Frontal cortex (tissue), 4 donors: ENCODE results near the gene TRMT2A. TPM values are rescaled to one million over a fixed set of nuclear protein-coding genes. Genes with fewer than 3 reads are reported as not detected.
A peak's percentile ranks its signal among the peaks of the same experiment; 100 is the strongest.

Experiments used
- DNase-seq, 2 donors: peaks; one replicate each; pipeline ENCODE4 v3.0.0; 2012; ENCODE audit warnings: low spot score in 2 of 2
- FAIRE-seq: peaks from 2 replicates; lab custom pipeline; 2012; peaks lifted over from hg19 to GRCh38; lab: Jason Lieb, UNC
- total RNA-seq: library from RNA; depleted of rRNA; stranded (reverse); fragments of >200 nt; gene quantifications from one replicate; pipeline ENCODE4 v1.2.3, GENCODE V29; 2014
- donor health status: control.
- donor health status: control.
- donor health status: control.

TRMT2A gene
- total RNA-seq, 1 donor from 2014 or later: 28.9 TPM

- DNase-seq: no peak
- FAIRE-seq: no peak
These were observed 8.5 kb upstream of the TRMT2A start for GRCh38 chr22:20125201-20126174.

DNA sequence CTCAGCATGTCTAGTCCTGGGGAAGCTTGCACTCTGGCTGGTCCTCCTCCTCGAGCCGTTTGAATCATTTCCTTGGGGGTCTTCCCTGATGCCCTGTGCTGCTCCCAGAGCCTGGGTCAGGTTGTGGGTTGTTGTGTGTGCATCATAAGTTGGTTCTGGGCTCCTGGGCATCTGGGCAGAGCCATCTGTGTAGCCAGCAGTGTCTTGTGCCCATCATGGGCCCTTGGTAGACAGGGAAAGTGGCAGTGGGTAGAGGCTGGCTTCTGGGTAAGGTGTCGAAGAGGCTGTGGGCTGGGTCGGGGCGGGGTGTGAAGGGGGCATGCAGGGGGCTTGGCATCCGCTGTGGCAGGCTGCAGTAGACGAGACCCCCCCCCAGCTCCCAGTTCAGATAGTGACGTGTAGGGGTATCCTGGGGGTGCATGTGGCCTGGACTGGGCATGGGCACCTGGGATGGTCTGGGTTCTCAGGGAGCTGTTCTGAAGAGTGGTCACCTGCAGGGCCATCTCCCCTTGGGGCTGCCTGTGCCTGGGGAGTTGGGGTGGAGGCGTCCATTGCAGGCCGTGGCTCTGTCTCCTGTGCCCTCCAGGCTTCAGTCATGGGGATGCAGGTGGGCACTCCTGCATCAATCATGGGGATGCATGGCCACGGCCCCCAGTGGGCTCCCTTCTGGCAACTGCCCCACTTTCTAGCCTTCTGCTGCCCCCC lies 7.2 kb upstream of the TRMT2A start:
- DNase-seq (no peak), FAIRE-seq (no peak)

GRCh38 chr22:20123366-20124082 lies 6.5 kb upstream of the TRMT2A start:
- FAIRE-seq (no peak), DNase-seq (no peak)

GRCh38 chr22:20121856-20122415 lies 4.9 kb upstream of the TRMT2A start:
- DNase-seq (no peak), FAIRE-seq (no peak)

DNA sequence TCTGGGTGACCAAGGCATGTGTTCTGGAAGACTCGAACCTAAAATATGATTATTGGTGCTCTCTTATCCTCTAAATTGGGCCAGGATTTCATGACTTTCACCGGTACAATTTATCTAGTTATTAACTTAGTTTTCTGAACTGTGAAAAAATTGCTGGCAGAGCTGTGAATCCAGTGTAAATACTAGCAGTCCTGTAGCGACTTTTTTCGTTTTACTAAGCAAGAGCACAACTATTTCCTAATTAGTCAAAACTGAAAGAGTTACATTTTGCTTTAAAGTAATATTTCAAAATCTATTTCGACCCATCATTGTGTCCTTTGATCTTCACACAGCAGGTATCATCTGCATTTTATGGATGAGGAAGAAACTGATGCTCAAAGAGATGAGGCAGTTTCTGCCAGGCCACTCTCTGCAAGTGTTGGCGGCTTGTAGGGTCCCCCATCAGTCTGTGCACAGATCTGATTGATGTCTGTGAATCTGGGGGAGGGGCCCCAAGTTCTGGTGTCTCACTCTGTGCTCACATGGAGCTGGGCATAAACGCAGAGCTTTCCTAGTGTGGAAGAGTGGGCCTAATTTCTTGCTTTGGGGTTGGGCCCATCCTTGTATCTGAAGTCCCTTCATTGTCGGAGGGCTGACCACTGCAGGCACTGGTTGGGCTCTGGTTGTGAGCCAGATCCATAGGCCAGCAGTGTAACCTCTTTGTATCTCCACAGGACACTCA lies 1.4 kb upstream of the TRMT2A start:
- FAIRE-seq (no peak), DNase-seq (no peak)

DNA sequence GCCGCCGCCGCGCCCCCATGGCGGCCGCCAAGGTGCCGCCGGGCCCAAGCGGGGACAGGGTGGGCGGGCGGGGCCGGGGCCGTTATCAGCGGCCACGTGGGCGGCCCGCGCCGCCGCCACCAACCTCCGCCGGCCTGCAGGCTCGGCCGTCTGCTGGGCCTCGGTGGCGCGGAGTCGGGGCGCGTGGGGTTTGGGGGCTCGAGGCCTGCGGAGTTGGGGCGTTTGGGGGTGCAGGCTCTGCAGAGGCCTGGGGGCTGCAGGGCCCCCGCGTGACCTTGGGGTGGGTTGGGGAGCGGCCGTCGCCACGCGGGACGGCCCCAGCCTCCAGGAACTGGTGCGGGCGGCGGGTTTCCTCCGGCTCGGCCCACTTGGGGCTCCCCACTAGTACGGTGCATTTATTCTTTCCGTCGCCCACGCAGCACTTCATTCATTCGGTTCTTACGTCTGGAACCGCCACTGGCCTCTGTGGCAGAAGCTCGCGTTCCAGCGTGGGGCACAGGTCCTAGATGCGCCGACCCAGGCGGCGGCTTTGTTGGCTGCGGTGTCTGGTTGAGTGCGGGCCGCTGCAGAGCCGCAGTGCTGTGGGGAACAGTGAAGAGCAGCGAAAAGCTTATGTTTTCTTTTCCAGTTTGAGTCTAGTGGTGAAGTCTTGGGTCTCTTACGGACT lies 740 bp upstream of the TRMT2A start:
- DNase-seq (peak in 1 of 2 donors; percentile 64), FAIRE-seq (no peak)

DNA sequence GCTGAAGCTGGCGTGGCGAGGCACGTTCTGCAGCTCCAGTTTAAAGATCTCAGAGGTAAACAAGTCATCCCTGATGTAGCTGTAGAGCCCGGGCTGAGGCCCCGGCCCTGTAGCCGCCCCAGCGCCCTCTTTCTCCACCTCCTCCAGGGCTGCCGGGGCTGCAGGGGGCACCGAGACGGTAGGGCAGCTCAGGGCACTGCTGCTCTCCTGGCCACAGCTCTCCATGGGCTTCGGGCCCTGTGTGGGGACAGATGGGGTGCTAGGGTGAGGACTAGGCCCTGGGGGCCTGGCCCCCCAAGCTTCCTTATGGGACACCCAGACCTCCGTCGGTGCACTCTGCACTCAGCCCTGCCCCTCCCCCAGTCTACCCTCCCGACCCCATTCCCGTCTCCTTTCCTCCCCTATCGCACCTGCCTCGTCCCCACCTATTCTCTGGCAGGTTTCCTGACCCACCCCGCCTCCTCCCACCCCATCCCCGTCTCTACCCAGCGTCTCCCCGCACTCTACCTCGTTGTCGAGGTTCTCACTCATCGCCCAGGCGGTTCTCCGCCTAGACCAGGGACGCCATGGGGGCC lies 563 bp downstream of the TRMT2A start:
- no peak for DNase-seq
- FAIRE-seq: no peak

GRCh38 chr22:20115691-20116375 lies 1.2 kb downstream of the TRMT2A start, which contains the start of gene RANBP1:
TSS of gene RANBP1 (plus strand) at chr22:20116104. CDS start at chr22:20116185, 81 bp downstream.
- no peak for FAIRE-seq
- DNase-seq: no peak

DNA sequence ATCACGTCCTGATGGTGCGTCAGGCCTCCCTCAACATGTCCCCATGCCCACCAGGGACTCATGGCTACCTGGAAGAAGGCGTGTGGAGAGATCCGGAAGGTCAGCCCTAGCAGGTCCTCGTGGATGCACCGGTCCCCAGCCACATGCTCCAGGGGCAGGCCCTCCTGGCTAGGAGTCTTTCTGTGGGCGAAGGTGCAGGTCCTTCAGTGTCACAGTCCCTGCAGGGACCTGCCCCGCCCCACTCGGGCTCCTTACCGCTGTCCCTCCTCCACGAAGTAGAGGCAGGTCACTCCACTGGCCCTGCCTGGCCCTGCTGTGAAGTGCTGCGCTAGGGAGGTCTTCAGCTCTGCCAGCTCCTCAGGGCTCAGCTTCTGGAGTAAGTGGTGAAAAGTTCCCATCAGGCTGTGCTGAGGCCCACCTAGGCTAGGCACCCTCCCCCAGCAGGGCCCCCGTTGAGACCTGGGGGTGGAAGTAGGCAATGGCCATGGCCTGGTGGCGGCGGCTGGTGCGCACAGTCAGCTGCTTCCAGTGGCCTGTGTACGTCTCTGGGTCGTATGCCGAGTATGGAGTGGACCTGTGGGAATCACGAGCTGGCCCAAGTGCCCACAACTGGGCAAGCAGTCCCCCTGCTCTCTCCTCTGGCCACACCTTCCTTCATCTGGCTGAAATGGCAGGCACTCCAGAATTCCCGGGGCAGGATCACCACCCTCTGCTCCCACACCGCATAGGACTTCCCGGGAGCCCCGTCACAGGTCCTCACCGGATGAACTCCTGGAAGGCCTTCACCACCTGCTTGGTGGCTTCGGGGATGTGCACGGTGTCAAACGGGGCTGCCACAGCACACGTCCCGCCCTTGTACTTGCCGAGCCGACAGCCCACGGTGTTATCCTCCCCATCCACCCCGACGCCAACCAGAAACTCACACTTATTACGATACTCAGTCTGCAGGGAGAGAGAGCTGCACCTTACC lies 2.2 kb downstream of the TRMT2A start:
- DNase-seq: no peak
- no peak for FAIRE-seq

DNA sequence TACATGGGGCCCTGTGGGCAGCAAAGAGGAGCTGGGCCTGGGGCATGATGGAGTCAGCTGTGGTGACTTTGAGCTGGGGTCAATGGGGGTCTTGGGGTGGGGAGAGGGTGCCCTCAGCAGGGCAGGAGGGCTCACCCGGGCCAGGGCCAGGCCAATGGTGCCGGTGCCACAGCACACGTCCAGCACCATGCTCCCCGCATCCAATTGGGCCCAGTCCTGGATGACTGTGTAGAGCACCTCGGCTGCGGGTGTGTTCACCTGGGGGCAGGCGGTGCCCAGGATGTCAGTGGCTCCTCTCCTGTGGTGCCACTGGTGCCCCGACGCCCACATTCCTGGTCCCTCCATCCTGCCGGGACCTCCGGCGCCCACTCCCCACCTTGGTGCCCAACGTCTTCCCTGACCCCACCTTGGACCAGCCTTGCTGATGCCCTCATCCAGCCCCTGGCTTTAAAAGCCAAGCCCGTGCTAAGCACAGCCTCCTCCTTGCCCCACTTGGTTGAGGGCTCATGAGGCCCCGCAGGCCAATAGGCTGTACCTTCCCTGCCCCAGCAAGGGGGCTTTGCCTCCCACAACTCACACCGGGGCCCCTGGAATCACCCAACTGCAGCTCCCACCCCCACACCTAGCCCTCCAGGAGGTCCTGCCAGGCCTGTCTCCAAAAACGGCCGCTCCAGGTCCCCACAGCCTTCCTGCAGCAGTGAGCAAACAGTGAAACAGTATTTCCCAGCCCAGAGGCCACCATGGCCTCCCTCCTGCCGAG lies 3.3 kb downstream of the TRMT2A start:
- DNase-seq (no peak), FAIRE-seq (no peak)

GRCh38 chr22:20112623-20113511 lies 4.2 kb downstream of the TRMT2A start:
- DNase-seq (no peak), FAIRE-seq (no peak)

DNA sequence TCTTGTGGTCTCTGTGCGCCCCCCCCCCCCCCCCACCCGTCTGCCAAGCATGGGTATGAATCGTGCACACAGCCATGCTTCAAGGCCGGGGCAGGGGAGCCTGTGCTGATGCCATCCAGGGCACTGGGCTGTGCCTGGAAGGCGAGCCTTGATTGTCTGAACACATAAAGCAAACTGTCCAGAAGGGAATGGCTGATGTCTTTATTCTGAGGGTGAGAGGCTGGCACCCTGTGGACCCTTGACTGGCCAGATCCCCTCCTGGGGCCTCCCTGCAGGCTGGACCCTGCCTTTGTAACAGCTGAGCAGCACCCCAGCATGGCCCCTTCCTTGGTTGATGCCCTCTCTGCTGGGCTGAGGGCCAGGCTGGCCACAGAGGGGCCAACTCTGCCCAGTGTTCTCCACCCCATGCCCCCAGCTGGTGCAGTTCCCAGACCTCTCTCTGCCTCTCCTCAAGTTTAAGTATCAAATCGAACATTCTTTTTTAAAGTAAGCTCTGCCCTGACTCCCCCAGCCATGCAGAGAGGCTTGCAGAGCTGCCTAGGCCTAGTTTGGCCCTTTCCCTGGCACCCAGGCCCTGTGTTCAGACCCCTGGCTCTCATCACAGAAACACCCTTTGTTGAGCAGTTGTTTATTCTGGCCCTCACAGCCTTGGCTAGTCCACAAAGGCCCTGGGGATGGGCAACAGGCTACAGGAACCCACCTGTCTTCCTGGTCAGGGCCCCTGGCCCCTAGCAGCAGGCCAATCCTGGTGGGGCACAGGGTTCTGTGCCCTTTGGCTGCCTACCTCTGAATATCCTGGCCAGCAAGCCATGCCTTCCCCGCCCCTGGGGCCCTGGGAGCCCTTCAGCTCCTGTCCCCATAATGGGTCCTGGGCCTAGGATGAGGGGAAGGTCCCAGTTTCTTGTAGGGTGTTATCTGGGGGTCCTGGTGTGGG lies 5.1 kb downstream of the TRMT2A start:
- DNase-seq (no peak), FAIRE-seq (no peak)

DNA sequence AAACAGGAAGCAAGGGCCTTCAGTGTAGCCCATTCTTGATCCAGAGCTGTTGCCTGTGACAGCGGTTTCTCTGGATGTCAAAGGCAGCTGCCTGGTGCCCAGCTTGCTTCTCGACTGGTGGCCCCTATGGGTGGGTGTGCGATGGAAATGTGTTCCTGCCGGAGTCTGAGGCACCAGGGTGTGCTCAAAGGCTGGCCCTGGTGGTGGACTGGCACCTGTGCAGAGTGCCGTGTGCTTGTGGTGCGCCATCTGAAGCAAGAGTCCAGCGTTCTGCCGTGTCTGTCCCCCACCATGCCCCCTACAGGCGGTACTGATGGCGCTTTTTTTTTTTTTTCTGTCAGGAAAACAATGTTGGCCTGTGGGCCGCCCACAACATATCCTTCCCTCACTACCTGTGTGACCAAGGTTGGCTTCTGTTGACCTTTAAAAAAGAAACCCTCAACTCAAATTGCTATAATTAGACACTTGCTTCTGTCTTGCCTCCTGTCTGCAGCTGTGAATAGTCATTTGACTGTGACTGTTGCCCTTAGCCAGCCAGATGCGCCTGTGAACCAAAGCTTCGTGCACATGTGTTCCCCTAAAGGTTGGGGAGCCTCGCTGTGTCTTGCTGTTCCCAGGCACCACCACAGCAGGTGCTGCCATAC lies 5.9 kb downstream of the TRMT2A start:
- DNase-seq (no peak), FAIRE-seq (no peak)
